Hepatocyte (in vitro differentiated cells): Measurements from ENCODE around the gene SERPINA7. TPM values are rescaled to one million over a fixed set of nuclear protein-coding genes. Genes with fewer than 3 reads are reported as not detected.

Experiments used
- DNase-seq: peaks from one replicate; pipeline ENCODE4 v3.0.0-alpha.2; 2016; ENCODE audit warnings: low spot score
- H2AFZ ChIP-seq: fragments of 200-600 bp; sonication (generic); 2 replicates; pipeline ENCODE4 v1.6.0; 2016; ENCODE audit warnings: antibody characterized with exemption, mild to moderate bottlenecking
- H3K27ac ChIP-seq: fragments of 200-600 bp; sonication (generic); 2 replicates; pipeline ENCODE4 v1.5.1; 2016; ENCODE audit warnings: mild to moderate bottlenecking
- H3K27me3 ChIP-seq: fragments of 200-600 bp; sonication (generic); 2 replicates; pipeline ENCODE4 v1.6.1; 2016
- H3K36me3 ChIP-seq: fragments of 200-600 bp; sonication (generic); replicated peaks from 2 replicates; pipeline ENCODE4 v1.5.1; 2016; ENCODE audit warnings: low read depth; ENCODE audit not compliant: insufficient read depth
- H3K4me1 ChIP-seq: fragments of 200-600 bp; sonication (generic); 2 replicates; pipeline ENCODE4 v1.5.1; 2016; ENCODE audit warnings: mild to moderate bottlenecking, moderate library complexity; ENCODE audit not compliant: insufficient read depth
- H3K4me2 ChIP-seq: fragments of 200-600 bp; sonication (generic); 2 replicates; pipeline ENCODE4 v1.6.0; 2016
- H3K4me3 ChIP-seq: fragments of 200-600 bp; sonication (generic); 2 replicates; pipeline ENCODE4 v1.5.1; 2016; ENCODE audit warnings: mild to moderate bottlenecking
- H3K79me2 ChIP-seq: fragments of 200-600 bp; sonication (generic); 2 replicates; pipeline ENCODE4 v1.6.0; 2017; ENCODE audit warnings: mild to moderate bottlenecking
- H3K9me2 ChIP-seq: fragments of 200-600 bp; sonication (generic); replicated peaks from 2 replicates; pipeline ENCODE4 v1.6.0; 2017; ENCODE audit warnings: mild to moderate bottlenecking; ENCODE audit not compliant: insufficient read depth
- H3K9me3 ChIP-seq: fragments of 200-600 bp; sonication (generic); 2 replicates; pipeline ENCODE4 v1.5.1; 2016; ENCODE audit warnings: low read depth, mild to moderate bottlenecking
- H4K20me1 ChIP-seq: fragments of 200-600 bp; sonication (generic); 2 replicates; pipeline ENCODE4 v1.6.0; 2016; ENCODE audit warnings: mild to moderate bottlenecking; ENCODE audit not compliant: insufficient read depth, poor library complexity, severe bottlenecking
- CTCF ChIP-seq: fragments of 200-600 bp; sonication (generic); IDR thresholded peaks from 2 replicates; pipeline ENCODE4 v1.5.1; 2016; ENCODE audit warnings: antibody characterized with exemption, mild to moderate bottlenecking; ENCODE audit not compliant: poor library complexity
- EZH2 ChIP-seq: fragments of 200-600 bp; sonication (generic); IDR thresholded peaks from 2 replicates; pipeline ENCODE4 v1.6.1; 2016; ENCODE audit warnings: antibody characterized with exemption, mild to moderate bottlenecking, borderline replicate concordance
- EZH2phosphoT487 ChIP-seq: fragments of 200-600 bp; sonication (generic); IDR thresholded peaks from one replicate; pipeline ENCODE4 v1.6.1; 2018; ENCODE audit warnings: antibody characterized with exemption, mild to moderate bottlenecking, low read depth, moderate library complexity; ENCODE audit not compliant: unreplicated experiment, severe bottlenecking
- WGBS: methylation state at CpG from one replicate; pipeline ENCODE4 v1.1.6; 2016; ENCODE audit warnings: low lambda C conversion rate; ENCODE audit errors: missing lambda C conversion rate; 5-methylcytosine and 5-hydroxymethylcytosine counted together
- polyA plus RNA-seq: library from polyadenylated mRNA; unstranded; fragments of >200 nt; fragmentation: Nextera tagmentation; extraction: Ambion mirVana; gene quantifications from 2 replicates; pipeline ENCODE4 v1.2.1, GENCODE V29; 2016
- total RNA-seq: library from RNA; depleted of rRNA; stranded (reverse); fragments of >200 nt; gene quantifications from 2 replicates; pipeline ENCODE4 v1.2.3, GENCODE V29; 2014

Gene SERPINA7, protein sequence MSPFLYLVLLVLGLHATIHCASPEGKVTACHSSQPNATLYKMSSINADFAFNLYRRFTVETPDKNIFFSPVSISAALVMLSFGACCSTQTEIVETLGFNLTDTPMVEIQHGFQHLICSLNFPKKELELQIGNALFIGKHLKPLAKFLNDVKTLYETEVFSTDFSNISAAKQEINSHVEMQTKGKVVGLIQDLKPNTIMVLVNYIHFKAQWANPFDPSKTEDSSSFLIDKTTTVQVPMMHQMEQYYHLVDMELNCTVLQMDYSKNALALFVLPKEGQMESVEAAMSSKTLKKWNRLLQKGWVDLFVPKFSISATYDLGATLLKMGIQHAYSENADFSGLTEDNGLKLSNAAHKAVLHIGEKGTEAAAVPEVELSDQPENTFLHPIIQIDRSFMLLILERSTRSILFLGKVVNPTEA
- total RNA-seq: 42.9 and 43.1 TPM in 2 replicates
- polyA plus RNA-seq: 33.5 and 47.5 TPM in 2 replicates

DNA sequence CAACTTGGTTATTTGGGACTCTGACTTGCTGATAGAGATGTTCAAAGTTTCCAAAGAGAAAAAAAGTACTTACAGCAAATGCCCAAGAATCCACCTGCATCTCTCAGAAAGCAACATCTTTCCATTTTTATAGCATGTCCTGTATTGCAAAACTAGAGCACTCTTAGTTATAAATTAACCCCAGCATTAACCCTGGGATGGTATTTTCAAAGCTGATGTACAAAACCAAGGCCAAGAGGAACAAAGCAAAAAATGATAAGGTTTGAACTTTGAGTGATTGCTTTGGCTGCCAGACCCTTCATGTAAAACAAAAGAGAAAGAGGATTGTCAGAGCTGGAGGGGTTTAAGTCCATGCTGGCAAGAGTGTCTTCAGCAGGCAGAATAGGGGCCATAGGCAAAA lies at the start of gene SERPINA7:
SERPINA7 (minus strand) TSS at position 103 of the 400 bp plus-strand sequence. CDS start 1,669 bp downstream, outside the sequence.
- Histone ChIP-seq H3K4me1 (no peaks in the 10 kb centered on the region), H3K27me3 (no peaks in the 10 kb centered on the region), H2AFZ (no peak within 1 kb of the TSS), H3K79me2 (no peaks in the 10 kb centered on the region), H3K9me2 (no peaks in the 10 kb centered on the region), H3K27ac (no peak within 1 kb of the TSS), H4K20me1 (no peaks in the 10 kb centered on the region), H3K9me3 (no peaks in the 10 kb centered on the region), H3K4me2 (peak within 1 kb of the TSS; percentile 44), H3K36me3 (no peaks in the 10 kb centered on the region), H3K4me3 (no peak within 1 kb of the TSS)
- TF ChIP-seq CTCF (no peak), EZH2phosphoT487 (no peak), EZH2 (no peak)
- DNase-seq: no peak

DNA sequence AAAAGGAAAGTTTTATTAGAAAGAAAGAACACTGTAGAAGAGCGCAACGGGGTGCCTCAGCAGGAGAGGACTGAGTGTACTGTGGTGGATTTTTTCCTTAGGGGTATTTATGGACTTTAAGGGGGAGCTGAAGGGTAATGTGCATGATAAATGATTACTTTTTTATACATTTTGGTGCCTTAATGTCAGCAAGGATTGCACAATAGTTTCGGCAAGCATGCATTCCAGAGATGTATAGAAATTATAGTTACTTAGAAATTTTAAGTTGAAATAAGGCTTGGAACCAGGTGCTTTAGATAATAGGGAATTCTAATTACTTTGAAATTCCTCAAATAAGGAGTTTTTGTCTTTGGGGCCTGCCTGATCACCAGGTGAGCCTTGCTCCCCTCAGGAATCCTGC lies 30.5 kb upstream of the SERPINA7 start:
- WGBS: 87% methylated on average over 3 of the region's 3 CpGs
- H3K4me1 ChIP-seq: no peaks in the 10 kb centered on the region
- no peak overlapping the region for H3K27ac ChIP-seq
- no peak overlapping the region for H3K4me3 ChIP-seq
- H3K9me2 ChIP-seq: no peaks in the 10 kb centered on the region
- H2AFZ ChIP-seq: no peak overlapping the region
- no peak overlapping the region for H3K4me2 ChIP-seq
- no peaks in the 10 kb centered on the region for H3K27me3 ChIP-seq
- H3K36me3 ChIP-seq: no peaks in the 10 kb centered on the region
- no peak for DNase-seq
- H3K79me2 ChIP-seq: no peaks in the 10 kb centered on the region
- TF ChIP-seq EZH2 (no peak), CTCF (no peak), EZH2phosphoT487 (no peak)
- no peaks in the 10 kb centered on the region for H3K9me3 ChIP-seq
- H4K20me1 ChIP-seq: no peaks in the 10 kb centered on the region

DNA sequence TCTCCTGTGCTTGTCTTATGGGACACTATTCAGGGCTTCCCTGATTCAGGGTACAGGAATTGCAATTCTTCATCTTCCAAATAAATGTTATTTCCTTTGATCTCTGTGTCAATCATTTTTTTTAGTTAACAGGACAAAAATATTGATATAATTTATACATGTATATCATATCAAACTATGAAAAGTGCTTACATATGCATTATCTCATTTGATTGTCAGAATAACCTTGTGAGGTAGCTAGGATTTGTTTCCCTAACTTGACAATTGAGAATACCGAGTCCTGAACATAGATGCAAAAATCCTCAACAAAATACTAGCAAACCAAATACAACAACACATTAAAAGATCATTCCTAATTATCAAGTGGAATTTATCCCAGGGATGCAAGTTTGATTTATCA lies 11.5 kb upstream of the SERPINA7 start:
- Histone ChIP-seq H2AFZ (no peak overlapping the region), H3K4me2 (no peak overlapping the region), H3K27ac (no peak overlapping the region), H3K79me2 (no peaks in the 10 kb centered on the region), H3K9me3 (no peaks in the 10 kb centered on the region), H3K4me1 (no peaks in the 10 kb centered on the region), H4K20me1 (no peaks in the 10 kb centered on the region), H3K9me2 (no peaks in the 10 kb centered on the region), H3K27me3 (no peaks in the 10 kb centered on the region), H3K36me3 (no peaks in the 10 kb centered on the region), H3K4me3 (no peak overlapping the region)
- WGBS: 74% methylated on average over 1 of the region's 1 CpG
- DNase-seq: no peak
- TF ChIP-seq EZH2 (no peak), EZH2phosphoT487 (no peak), CTCF (no peak)
